GM18508 (cell line): ENCODE results near the gene CDH4.
"Not testable (repeated sequence)": the region's sequence is repeated elsewhere in the genome, so short reads cannot be mapped to it uniquely, and the experiment has no call there.

Experiments used
- ATAC-seq: cut with Tn5 transposase; IDR thresholded peaks from one replicate; pipeline ENCODE4 v1.9.1; 2021; ENCODE audit warnings: moderate number of reproducible peaks; ENCODE audit not compliant: insufficient read depth, unreplicated experiment

Gene CDH4

GRCh38 chr20:61850457-61850856 is 598.4 kb downstream of the CDH4 start:
- no peak for ATAC-seq

DNA sequence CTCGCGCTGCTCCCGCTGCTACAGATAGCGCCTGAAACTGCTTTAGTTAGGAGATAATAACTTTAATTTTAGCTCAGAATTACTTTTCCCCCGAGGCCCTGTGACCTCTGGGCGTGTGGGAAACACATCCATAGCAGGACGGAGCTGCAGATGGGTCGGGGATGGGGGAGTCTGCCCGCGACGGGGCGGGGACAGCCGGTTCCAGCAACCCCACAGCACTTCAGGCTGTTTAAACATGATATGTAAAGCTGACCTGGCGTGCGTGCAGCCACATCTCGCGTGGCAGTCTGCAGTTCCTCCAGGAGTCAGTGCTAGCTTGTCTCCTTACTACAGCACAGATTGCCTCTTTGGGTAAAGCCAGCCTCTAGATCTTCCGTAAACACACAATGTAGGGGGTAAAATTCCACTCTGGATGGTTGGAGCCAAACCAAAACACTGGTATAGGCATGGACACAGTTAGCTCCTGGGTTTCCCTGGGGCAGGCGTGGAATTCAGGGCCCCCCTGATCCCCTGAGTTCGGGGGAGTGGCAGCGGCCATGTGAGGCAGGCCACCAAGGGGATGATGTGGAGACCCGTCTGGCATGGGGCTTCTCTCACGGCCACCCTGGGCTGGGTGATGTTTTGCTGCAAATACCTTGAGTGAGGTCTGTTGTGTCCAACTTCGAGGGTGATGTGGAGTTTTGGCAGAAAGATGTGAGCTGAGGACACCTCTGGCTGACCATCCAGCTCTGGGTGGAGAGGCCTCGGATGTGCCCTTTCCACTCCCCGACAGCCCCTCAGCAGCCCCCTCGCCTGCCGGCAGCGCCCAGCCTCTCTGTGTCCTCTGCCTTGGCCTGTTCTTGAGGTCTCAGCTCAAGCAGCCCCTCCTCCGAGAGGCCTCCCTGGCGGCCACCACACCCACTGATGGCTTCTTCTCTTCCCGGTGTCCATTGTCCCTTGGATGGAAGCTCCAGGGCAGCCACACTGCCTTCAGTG is 599.2 kb downstream of the CDH4 start:
- ATAC-seq, result no peak

- no peak for ATAC-seq
These were observed 600.4 kb downstream of the CDH4 start for GRCh38 chr20:61852268-61853072.

- ATAC-seq, result no peak
These were observed 601.3 kb downstream of the CDH4 start for GRCh38 chr20:61853073-61854005.

DNA sequence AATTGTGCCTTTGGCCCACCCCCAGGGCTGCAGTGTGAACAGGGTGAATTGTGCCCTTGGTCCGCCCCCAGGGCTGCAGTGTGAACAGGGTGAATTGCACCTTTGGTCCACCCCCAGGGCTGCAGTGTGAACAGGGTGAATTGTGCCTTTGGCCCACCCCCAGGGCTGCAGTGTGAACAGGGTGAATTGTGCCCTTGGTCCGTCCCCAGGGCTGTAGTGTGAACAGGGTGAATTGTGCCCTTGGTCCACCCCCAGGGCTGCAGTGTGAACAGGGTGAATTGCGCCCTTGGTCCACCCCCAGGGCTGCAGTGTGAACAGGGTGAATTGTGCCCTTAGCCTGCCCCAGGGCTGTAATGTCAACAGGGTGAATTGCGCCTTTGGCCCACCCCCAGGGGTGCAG is 602.5 kb downstream of the CDH4 start:
- ATAC-seq, result not testable (repeated sequence)

- ATAC-seq, result no peak
These were observed 603.2 kb downstream of the CDH4 start for GRCh38 chr20:61855286-61855685.

DNA sequence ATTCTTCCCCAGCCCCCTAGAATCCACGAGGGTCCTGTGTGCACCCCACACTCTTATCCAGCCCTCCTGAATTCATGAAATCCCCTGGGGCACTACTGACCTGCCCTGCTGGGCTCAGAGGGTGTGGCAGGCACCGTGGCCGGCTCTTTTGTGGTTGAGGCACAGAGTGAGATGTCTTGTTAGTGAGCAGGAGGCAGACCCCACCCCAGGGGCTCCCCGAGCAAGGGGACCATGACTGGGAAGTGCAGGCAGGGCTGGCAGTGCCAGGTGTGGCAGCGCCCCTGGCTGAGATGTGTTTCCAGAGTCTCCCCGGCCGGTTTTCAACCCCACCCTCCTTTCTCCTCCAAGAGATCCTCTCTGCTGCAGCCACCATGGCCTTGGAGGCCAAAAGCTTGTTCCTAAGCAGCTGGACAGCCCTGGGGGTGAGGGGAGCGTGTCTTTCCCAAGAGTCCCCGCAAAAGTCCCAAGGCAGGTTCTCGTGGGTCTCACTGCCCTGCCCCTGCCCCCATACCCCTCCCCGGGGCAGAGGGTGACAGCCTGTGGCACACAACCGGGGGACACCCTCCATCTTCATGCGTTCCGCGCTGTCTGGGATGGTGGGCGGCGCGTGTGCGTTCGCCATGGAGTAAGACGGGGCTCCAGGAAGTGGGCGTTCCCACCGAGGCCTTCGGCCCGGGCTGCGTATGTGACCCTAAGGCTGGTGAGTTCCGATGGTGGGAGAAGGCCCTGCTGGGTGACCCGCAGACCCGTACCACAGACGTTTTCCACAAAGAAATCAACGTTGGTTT is 604.8 kb downstream of the CDH4 start:
- no peak for ATAC-seq

- ATAC-seq, result no peak
These were observed 605.3 kb downstream of the CDH4 start for GRCh38 chr20:61857414-61857775.

DNA sequence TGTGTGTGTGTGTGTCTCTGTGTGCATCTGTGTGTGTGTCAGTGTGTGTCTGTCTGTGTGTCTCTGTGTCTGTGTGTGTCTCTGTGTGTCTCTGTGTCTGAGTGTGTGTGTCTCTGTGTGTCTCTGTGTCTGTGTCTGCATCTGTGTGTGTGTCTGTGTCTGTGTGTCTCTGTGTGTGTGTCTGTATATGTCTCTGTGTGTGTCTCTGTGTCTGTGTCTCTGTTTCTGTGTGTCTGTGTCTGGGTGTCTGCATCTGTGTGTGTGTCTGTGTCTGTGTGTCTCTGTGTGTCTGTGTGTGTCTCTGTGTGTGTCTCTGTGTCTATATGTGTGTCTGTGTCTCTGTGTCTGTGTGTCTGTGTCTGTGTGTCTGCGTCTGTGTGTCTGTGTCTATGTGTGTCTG is 605.8 kb downstream of the CDH4 start:
- no peak for ATAC-seq

DNA sequence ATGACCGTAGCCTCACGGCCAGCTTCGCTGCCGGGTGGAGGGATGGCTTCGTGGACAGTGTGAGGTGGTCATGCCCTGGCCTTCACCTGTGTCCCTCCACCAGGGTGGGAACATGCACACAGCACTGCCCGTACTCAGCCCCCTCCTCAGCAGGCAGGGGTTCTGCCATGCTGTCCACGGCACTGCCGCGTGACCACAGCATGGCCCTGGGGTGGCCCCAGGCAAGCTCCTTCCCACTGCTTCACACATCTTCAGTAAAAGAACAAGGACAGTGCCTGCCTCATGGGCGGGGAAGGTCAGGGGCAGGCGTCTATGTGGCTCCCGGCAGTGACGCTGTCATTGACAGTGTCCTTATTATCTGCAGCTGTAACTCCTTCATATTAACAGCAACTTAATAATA is 607.7 kb downstream of the CDH4 start:
- ATAC-seq, result no peak

DNA sequence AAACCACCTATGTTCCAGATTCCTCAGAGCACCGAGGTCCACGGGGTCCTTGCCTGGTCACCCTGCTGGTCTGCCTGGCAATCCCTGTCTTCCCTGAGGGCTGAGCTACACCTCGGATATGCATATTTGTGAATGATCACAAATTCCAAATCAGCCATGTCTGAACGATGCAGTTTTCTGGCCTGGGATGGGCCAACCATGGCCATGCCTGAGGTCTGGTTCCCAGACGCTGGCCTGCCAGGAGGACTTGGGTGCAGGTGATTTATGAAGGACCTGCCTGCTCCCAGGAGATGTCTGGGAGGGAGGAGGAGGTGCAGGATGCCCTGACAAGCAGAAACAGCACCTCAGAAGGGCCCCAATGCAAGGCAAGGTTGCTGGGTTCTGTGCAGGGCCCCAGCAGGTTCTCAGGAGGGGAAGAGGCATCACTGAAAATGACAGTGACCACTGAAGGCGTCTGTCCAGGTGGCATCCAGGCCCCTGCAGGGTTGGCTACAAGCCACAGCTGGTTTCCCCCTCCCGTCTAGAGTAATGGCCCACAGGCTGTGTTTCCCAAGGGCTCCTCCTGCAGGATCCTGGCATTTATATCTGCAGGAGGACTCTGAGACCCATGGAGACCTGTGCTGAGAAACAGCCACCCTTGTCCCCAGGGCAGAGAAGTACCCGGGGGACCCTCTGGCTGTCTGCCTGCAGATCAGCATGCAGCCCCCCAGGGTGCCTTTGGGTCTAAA is 608.4 kb downstream of the CDH4 start:
- no peak for ATAC-seq

DNA sequence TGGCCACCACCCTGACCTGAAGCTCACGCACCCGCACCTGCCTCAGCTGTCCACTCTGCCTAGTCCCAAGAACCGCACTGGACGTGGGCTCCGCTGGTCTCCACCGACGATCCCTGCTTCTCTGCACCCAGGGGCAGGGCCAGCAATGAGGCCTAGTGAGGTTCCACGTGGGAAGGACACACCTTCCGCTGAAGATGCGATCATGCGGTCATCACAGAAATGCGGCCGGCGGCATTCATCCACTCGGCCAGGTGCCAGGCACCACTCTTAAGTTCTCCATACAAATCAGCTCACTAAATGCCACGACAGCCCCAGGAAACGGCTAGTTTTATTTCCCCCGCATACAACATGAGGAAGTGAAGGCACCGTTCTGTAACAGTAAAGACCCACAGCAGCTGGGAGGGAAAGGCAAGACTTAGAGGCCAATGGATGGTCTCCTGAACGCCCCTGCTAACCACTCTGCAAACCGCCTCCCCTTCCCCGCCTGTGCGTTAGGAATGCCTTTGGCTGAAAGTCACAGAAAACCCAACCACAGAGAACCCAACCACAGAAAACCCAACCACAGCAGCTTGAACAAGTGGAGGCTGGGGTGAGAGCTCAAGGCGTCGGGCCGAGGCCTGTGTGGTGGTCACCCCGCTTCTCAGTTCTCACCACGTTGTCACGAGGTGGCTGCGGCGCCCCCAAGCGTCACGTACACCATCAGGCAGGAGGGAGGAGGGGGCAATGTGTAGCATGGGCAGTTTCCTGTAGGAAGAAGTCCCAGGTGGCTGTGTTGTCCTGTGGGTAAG is 609.2 kb downstream of the CDH4 start:
- ATAC-seq, result no peak

DNA sequence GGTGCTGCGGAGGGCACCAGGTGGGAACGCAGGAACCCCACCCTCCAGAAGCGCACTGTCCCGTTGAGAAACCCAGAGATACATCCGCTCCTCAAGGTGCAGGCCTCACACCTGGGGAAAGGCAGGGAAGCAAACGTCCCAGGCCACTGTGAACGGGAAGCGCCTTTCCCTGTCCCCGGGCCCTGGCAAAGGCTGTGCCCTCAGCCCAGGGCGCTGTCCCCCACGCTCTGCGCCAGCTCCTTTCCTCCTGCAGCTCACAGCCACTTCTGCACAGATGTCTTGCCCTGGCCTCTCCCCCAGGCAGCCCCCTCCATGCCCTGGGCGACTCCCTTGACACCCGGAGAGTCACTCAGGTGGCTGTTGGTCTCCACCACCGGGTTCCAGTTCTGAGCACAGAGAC is 609.8 kb downstream of the CDH4 start:
- ATAC-seq, result no peak

DNA sequence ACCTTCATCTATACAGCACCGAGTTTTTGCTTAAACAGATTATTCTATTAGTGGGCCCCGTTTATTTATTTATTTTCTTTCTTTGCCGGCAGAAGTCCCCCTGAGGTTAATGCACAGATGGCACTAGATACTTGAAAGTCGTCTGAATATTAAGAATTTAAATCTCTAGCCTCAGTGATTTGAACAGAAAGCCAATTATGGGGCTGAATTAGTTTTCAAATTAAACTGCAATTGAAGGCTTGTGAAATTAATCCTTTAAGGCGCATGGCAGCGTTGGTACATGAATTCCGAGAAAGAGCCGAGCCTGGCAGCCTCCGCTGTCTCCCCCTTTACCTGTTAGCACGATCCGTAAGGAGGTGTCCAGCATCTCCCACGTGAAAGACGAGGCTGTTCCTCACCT is 610.8 kb downstream of the CDH4 start:
- no peak for ATAC-seq

- no peak for ATAC-seq
These were observed 612.4 kb downstream of the CDH4 start for GRCh38 chr20:61864481-61864880.

DNA sequence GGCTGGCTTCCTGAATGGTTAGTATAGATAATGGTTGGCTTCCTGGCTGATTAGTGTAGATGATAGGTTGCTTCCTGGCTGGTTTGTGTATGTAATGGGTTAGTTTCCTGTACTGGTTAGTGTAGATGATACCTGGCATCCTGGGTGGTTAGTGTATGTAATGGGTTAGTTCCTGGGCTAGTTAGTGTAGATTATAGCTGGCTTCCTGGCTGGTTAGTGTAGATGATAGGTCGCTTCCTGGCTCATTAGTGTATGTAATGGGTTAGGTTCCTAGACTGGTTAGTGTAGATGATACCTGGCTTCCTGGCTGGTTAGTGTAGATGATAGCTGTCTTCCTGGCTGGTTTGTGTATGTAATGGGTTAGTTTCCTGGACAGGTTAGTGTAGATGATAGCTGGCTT is 613.3 kb downstream of the CDH4 start:
- no peak for ATAC-seq

DNA sequence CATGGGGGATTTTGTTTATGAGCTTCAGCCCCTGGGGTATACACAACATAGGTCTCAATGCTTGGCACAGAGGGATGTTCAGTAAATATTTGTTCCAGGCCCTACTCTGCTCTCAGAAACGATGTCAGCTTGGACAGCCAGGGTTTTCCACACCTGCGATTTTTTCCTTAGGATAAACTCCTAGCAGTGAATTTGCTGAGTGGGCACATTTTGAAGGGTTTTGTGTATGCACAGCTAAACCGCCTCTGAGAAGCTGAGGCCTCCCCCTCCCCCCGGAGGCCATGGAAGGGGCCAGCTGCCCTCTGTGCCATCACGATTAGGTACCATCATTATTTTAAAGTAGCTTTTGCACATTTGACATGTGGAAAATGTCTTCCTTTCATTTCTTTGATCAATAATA is 614.1 kb downstream of the CDH4 start:
- no peak for ATAC-seq

GRCh38 chr20:61868006-61868405 is 615.9 kb downstream of the CDH4 start:
- ATAC-seq, result no peak
